Heart left ventricle (tissue), 13 donors: ENCODE results near the gene ZNF440.

Experiments used
- POLR2A ChIP-seq, 2 donors: fragments of 450-650 bp; IDR thresholded peaks; one replicate each; pipeline ENCODE4 v1.6.1; 2017; ENCODE audit warnings: antibody characterized with exemption in 2 of 2, mild to moderate bottlenecking in 2 of 2, moderate library complexity in 2 of 2
- TF ChIP-seq, protein P1 (sequence below), 12 donors: fragments of 200-600 bp; sonication (generic) in 4 of 12; IDR thresholded peaks; one replicate each; pipeline versions ENCODE4 v1.5.0 to v1.8.0; 2018 to 2022; ENCODE audit warnings: antibody characterized with exemption in 12 of 12, mild to moderate bottlenecking in 5 of 12
- donor health status: ischemic (EF 13 %, LVEDD 7.1; RV severe dilation, severe dysfunction).
- donor health status: DM: no; HTN: yes; CAD: no.
- donor health status: DM: no; HTN: no; CAD: no.
- donor health status: ischemic (EF 25% LVEDD 6.9; RV normal size, moderate dysfunction).
- donor health status: ischemic (EF 25% LVEDD 5.7; RV mildly dilated, moderate dysfunction).
- donor health status: ischemic (EF 35%, LVEDD 5.7; RV mildly dilated, moderate dysfunction).
- donor health status: nonischemic (EF 11% LVEDD 7.7; RV severe dilation, severe dysfunction).
- donor health status: DM: yes; HTN: yes; CAD: no.
- donor health status: PGD.
- donor health status: ischemic (EF 29% LVEDD 5.4; RV normal size, mild dysfunction).
- donor health status: nonischemic (EF 23%, LVEDD 6.1; RV moderate dilation, normal function).

DNA sequence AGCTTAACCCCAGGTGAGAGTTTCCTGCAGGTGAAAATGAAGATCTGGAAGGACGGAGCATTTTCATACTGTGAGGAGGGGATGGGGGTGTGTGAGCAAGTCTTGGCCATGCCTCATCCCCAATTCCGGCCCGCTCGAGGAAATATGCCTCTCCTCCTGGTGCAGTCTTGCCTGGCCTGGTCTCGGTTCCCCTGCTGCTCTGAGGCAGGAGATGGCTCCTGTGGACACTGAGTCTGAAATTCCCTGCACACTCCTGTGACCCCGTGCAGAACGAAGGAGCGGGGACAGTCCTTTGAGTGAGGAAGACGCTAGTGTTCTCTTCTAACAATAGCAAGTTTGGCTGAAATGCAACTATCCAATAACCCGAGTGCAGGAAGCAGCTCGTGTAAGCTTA is 34.1 kb downstream of the ZNF440 start:
- TF ChIP-seq POLR2A (IDR thresholded peaks at IDR 0.05): no peak
- TF ChIP-seq, protein P1, sequence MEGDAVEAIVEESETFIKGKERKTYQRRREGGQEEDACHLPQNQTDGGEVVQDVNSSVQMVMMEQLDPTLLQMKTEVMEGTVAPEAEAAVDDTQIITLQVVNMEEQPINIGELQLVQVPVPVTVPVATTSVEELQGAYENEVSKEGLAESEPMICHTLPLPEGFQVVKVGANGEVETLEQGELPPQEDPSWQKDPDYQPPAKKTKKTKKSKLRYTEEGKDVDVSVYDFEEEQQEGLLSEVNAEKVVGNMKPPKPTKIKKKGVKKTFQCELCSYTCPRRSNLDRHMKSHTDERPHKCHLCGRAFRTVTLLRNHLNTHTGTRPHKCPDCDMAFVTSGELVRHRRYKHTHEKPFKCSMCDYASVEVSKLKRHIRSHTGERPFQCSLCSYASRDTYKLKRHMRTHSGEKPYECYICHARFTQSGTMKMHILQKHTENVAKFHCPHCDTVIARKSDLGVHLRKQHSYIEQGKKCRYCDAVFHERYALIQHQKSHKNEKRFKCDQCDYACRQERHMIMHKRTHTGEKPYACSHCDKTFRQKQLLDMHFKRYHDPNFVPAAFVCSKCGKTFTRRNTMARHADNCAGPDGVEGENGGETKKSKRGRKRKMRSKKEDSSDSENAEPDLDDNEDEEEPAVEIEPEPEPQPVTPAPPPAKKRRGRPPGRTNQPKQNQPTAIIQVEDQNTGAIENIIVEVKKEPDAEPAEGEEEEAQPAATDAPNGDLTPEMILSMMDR (IDR thresholded peaks at IDR 0.05): no peak
